ENCODE data around the gene COQ4. TPM values are rescaled to one million over a fixed set of nuclear protein-coding genes. Genes with fewer than 3 reads are reported as not detected.
"Not testable (repeated sequence)": the region's sequence is repeated elsewhere in the genome, so short reads cannot be mapped to it uniquely, and the experiment has no call there.

The COQ4 gene
- total RNA-seq, 2 donors from 2014 or later = 40.8 to 59.5 TPM

- intact Hi-C loops (cut with DNase I) = no loop called here
- no peak overlapping the region for H3K9ac ChIP-seq (ENCODE audit: low read depth in 2 of 2, low read length in 2 of 2)
- no peak for DNase-seq
- H3K9me3 ChIP-seq = no peaks in the 10 kb centered on the region
- H3K27me3 ChIP-seq = no peaks in the 10 kb centered on the region
- H3K4me3 ChIP-seq = no peak overlapping the region
- TF ChIP-seq CTCF (IDR thresholded peaks at IDR 0.05) = no peak
- H3K27ac ChIP-seq = no peak overlapping the region
- peaks cover 6% of the 10 kb centered on the region for H3K4me1 ChIP-seq
- H3K36me3 ChIP-seq = peaks cover 11% of the 10 kb centered on the region
Observed at GRCh38 chr9:128325629-128326028, 3.0 kb downstream of the COQ4 start.

DNA sequence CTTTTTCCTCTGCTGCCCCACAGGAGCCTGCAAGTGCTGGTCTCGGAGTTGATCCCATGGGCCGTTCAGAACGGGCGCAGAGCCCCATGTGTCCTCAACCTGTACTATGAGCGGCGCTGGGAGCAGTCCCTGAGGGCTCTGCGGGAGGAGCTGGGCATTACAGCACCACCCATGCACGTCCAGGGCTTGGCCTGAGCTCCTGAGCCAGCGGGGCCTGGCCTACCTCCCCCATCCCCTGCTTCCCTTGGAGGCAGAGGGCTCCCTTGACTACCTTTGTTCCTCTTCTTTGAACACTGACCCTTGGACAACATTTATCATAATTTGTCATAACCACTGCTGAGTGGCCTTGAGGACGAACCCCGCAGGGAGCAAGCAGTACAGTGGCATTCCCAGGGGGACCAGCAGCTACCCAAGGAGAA, 10.8 kb downstream of the COQ4 start:
- intact Hi-C loops (cut with DNase I) = no loop called here
- no peak overlapping the region for H3K9ac ChIP-seq (ENCODE audit: low read depth in 2 of 2, low read length in 2 of 2)
- no peak for DNase-seq
- no peak overlapping the region for H3K27ac ChIP-seq
- H3K9me3 ChIP-seq = no peaks in the 10 kb centered on the region
- H3K4me1 ChIP-seq = no peaks in the 10 kb centered on the region
- H3K27me3 ChIP-seq = no peaks in the 10 kb centered on the region
- TF ChIP-seq CTCF (IDR thresholded peaks at IDR 0.05) = no peak
- H3K36me3 ChIP-seq = peaks cover 4% of the 10 kb centered on the region
- no peak overlapping the region for H3K4me3 ChIP-seq

GRCh38 chr9:128335161-128335560, 12.5 kb downstream of the COQ4 start:
- H3K27me3 ChIP-seq = no peaks in the 10 kb centered on the region
- no peak for TF ChIP-seq CTCF (IDR thresholded peaks at IDR 0.05)
- no peak for DNase-seq
- no peak overlapping the region for H3K9ac ChIP-seq (ENCODE audit: low read depth in 2 of 2, low read length in 2 of 2)
- H3K9me3 ChIP-seq = no peaks in the 10 kb centered on the region
- H3K36me3 ChIP-seq = peaks cover 4% of the 10 kb centered on the region
- H3K4me3 ChIP-seq = no peak overlapping the region
- intact Hi-C loops (cut with DNase I) = no loop called here
- no peaks in the 10 kb centered on the region for H3K4me1 ChIP-seq
- no peak overlapping the region for H3K27ac ChIP-seq

GRCh38 chr9:128335914-128336313, 13.3 kb downstream of the COQ4 start:
- no peak for DNase-seq
- no peak overlapping the region for H3K9ac ChIP-seq (ENCODE audit: low read depth in 2 of 2, low read length in 2 of 2)
- TF ChIP-seq CTCF (IDR thresholded peaks at IDR 0.05) = no peak
- no peak overlapping the region for H3K4me3 ChIP-seq
- H3K9me3 ChIP-seq = no peaks in the 10 kb centered on the region
- H3K27ac ChIP-seq = no peak overlapping the region
- peaks cover 4% of the 10 kb centered on the region for H3K36me3 ChIP-seq
- no peaks in the 10 kb centered on the region for H3K27me3 ChIP-seq
- intact Hi-C loops (cut with DNase I) = no loop called here
- H3K4me1 ChIP-seq = no peaks in the 10 kb centered on the region

DNA sequence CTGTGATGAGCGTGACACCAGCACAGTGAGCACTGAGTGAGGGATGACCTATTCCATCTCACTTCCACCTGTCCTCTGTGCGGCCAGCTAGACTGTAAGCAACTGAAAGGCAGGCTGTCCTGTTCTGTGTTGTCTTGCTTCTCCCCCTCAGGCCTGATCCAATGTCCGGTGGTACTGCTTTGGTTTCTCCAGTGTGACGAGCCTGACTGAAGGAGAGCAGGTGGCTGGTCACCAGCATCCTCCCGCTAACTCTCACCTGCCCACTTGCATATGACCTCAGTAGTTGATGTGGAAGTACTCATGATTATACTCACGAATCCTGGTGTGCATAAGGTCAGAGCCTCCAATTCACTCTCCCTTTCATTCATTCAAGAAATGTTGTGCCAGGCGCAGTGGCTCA, 15.3 kb downstream of the COQ4 start:
- no peaks in the 10 kb centered on the region for H3K27me3 ChIP-seq
- peaks cover 4% of the 10 kb centered on the region for H3K36me3 ChIP-seq
- intact Hi-C loops (cut with DNase I) = no loop called here
- DNase-seq = no peak
- no peaks in the 10 kb centered on the region for H3K4me1 ChIP-seq
- H3K9me3 ChIP-seq = no peaks in the 10 kb centered on the region
- no peak overlapping the region for H3K27ac ChIP-seq
- no peak overlapping the region for H3K4me3 ChIP-seq
- TF ChIP-seq CTCF (IDR thresholded peaks at IDR 0.05) = no peak
- H3K9ac ChIP-seq (ENCODE audit: low read depth in 2 of 2, low read length in 2 of 2) = no peak overlapping the region

GRCh38 chr9:128338852-128339614, 16.4 kb downstream of the COQ4 start:
- H3K27me3 ChIP-seq; intact Hi-C loops (cut with DNase I): not testable (repeated sequence)
- H3K27ac ChIP-seq = peak overlapping the region; percentile 87

More at GRCh38 chr9:128338852-128339614, 16.4 kb downstream of the COQ4 start:
- H3K4me3 ChIP-seq; H3K9ac ChIP-seq (ENCODE audit: low read depth in 2 of 2, low read length in 2 of 2); H3K9me3 ChIP-seq; H3K36me3 ChIP-seq; DNase-seq; H3K4me1 ChIP-seq: not testable (repeated sequence)
